ENCODE data around the gene TP53I11. TPM values are rescaled to one million over a fixed set of nuclear protein-coding genes. Genes with fewer than 3 reads are reported as not detected.
A peak's percentile ranks its signal among the peaks of the same experiment; 100 is the strongest.

TP53I11 gene
- total RNA-seq, 1 experiment from 2014 or later: 42.4 TPM

DNA sequence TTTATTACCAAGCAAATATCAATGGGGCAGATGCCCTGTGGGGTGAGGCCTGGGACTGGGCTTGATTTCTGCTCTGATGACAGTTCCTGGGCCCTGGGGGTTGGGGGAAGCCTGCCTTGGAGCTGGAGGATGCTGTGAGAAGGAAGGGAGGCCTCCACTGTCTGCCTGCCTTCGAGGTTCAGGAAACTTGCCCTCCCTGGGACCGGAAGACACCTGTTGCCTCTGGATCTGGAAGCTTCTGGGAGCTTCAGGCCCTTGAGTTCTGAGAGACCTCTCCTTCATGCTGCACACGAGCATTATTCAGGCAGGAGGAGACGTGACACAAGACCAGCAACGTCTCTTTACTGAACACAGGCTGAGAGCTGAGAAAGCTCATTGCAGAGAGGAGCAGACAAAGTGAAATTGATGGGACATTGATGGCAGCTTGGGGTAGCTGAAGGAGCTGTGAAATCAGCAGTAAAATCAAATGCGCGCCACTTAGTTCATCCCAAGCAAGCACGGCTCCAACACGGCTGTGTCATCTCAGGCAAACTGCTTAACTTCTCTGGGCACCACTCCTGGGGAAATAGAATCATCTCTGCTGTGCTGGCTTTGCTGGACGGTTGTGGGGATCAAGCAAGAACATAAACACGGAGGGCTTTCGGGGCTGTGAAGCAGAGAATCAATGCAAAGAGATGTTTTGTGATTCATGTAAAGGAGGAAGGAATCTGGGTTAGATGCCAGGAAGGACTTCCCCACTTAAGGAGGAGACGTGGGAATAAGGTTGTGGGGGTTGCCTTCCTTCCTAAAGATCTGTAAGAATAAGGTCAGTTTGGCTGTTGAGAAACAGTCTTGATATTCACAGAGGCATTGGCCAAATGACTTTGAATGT is 64.5 kb downstream of the TP53I11 start (continued):
- TF ChIP-seq ZNF396 (CRISPR knock-in tag; IDR thresholded peaks at IDR 0.05; ENCODE audit: borderline replicate concordance): no peak
- no peak for TF ChIP-seq RORB (CRISPR knock-in tag; IDR thresholded peaks at IDR 0.05)
- no peak for TF ChIP-seq E2F5 (CRISPR knock-in tag; IDR thresholded peaks at IDR 0.05)
- TF ChIP-seq ZNF263 (CRISPR knock-in tag; IDR thresholded peaks at IDR 0.05; ENCODE audit: low read depth): no peak
- TF ChIP-seq ZNF219 (CRISPR knock-in tag; IDR thresholded peaks at IDR 0.05; ENCODE audit: borderline replicate concordance): no peak
- no peak for TF ChIP-seq SMAD3 (CRISPR knock-in tag; IDR thresholded peaks at IDR 0.05; ENCODE audit: borderline replicate concordance)
- no peak for TF ChIP-seq OVOL2 (CRISPR knock-in tag; IDR thresholded peaks at IDR 0.05; ENCODE audit: borderline replicate concordance)
- no peak for TF ChIP-seq TEAD1 (CRISPR knock-in tag; IDR thresholded peaks at IDR 0.05)
- TF ChIP-seq, protein P1, sequence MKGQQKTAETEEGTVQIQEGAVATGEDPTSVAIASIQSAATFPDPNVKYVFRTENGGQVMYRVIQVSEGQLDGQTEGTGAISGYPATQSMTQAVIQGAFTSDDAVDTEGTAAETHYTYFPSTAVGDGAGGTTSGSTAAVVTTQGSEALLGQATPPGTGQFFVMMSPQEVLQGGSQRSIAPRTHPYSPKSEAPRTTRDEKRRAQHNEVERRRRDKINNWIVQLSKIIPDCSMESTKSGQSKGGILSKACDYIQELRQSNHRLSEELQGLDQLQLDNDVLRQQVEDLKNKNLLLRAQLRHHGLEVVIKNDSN (CRISPR knock-in tag; IDR thresholded peaks at IDR 0.05): no peak

DNA sequence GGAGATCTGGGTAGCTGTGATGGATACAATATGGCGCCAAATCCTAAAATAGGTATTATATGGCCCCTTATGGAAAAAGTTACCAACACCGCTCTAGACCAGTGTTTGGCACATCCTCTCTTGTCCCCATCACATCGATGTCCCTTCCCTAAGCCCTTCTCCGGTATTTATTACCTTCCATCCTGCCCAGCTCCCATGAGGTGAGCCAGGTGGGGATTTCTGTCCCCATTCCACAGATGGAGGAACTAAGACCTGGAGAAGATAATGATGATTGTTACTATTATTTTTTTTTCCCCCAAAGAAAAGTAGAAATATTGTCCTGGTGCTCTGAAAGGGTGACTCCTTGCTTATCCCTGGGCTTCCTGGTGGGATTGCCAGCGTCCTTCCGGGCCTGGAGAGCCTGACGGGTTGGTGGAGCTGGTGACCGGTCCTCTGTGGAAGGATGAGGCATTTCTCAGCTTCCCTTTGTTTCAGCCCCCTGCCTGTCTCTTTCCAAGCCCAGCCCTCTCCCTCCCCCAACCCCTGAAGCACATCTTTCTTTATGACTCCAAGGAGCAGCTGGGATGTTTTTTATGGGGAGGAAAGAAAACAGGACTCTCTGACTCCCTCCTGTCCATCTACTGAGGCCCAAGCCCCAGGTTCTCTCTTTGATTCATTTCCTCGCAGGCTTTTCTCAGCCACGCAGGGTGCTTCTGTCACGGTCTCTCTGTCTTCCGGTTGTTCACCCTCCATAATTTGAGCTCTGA is 65.4 kb downstream of the TP53I11 start:
- H3K27me3 Mint-ChIP-seq (ENCODE audit: low read depth): no peaks in the 10 kb centered on the region
- TF ChIP-seq ZNF219 (CRISPR knock-in tag; IDR thresholded peaks at IDR 0.05; ENCODE audit: borderline replicate concordance): no peak
- TF ChIP-seq PRDM15 (CRISPR knock-in tag; IDR thresholded peaks at IDR 0.05): peak; percentile 60; the same call in 1 of the 2 replicates
- TF ChIP-seq SMAD3 (CRISPR knock-in tag; IDR thresholded peaks at IDR 0.05; ENCODE audit: borderline replicate concordance): no peak
- H3K36me3 Mint-ChIP-seq: no peaks in the 10 kb centered on the region
- ATAC-seq (no peak), DNase-seq (ENCODE audit: low spot score) (no peak)
- H3K4me3 Mint-ChIP-seq: no peak overlapping the region
- CTCF ChIA-PET: interaction anchor here (0.9 to 2.8 kb wide), 9 partner anchors 9 to 361 kb away, joined by 3 to 11 read pairs (median 4); no protein-coding TSS in a partner anchor
- peaks cover 39% of the 10 kb centered on the region for H3K4me1 Mint-ChIP-seq
- no peaks in the 10 kb centered on the region for H3K9me3 Mint-ChIP-seq
- POLR2A ChIA-PET: no interaction called here
- no peak overlapping the region; the same call in 1 of the 2 replicates for H3K27ac Mint-ChIP-seq

- ATAC-seq (no peak), DNase-seq (ENCODE audit: low spot score) (no peak)
- Mint-ChIP-seq H3K27ac (no peak overlapping the region), H3K9me3 (no peaks in the 10 kb centered on the region), H3K36me3 (no peaks in the 10 kb centered on the region), H3K27me3 (ENCODE audit: low read depth) (no peaks in the 10 kb centered on the region), H3K4me3 (no peak overlapping the region), H3K4me1 (peaks cover 39% of the 10 kb centered on the region)
- POLR2A ChIA-PET: no interaction called here
- CTCF ChIA-PET: interaction anchor here (1.3 to 2.2 kb wide), 2 partner anchors 27 to 360 kb away, joined by 3 to 11 read pairs; no protein-coding TSS in a partner anchor
- TF ChIP-seq, protein P2, sequence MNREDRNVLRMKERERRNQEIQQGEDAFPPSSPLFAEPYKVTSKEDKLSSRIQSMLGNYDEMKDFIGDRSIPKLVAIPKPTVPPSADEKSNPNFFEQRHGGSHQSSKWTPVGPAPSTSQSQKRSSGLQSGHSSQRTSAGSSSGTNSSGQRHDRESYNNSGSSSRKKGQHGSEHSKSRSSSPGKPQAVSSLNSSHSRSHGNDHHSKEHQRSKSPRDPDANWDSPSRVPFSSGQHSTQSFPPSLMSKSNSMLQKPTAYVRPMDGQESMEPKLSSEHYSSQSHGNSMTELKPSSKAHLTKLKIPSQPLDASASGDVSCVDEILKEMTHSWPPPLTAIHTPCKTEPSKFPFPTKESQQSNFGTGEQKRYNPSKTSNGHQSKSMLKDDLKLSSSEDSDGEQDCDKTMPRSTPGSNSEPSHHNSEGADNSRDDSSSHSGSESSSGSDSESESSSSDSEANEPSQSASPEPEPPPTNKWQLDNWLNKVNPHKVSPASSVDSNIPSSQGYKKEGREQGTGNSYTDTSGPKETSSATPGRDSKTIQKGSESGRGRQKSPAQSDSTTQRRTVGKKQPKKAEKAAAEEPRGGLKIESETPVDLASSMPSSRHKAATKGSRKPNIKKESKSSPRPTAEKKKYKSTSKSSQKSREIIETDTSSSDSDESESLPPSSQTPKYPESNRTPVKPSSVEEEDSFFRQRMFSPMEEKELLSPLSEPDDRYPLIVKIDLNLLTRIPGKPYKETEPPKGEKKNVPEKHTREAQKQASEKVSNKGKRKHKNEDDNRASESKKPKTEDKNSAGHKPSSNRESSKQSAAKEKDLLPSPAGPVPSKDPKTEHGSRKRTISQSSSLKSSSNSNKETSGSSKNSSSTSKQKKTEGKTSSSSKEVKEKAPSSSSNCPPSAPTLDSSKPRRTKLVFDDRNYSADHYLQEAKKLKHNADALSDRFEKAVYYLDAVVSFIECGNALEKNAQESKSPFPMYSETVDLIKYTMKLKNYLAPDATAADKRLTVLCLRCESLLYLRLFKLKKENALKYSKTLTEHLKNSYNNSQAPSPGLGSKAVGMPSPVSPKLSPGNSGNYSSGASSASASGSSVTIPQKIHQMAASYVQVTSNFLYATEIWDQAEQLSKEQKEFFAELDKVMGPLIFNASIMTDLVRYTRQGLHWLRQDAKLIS (CRISPR knock-in tag; IDR thresholded peaks at IDR 0.05; ENCODE audit: borderline replicate concordance): no peak
- TF ChIP-seq RELA (CRISPR knock-in tag; IDR thresholded peaks at IDR 0.05; ENCODE audit: borderline replicate concordance) (no peak), ZBTB21 (CRISPR knock-in tag; IDR thresholded peaks at IDR 0.05; ENCODE audit: borderline replicate concordance) (no peak), E2F5 (CRISPR knock-in tag; IDR thresholded peaks at IDR 0.05) (no peak), OVOL2 (CRISPR knock-in tag; IDR thresholded peaks at IDR 0.05; ENCODE audit: borderline replicate concordance) (no peak)
Measured at GRCh38 chr11:44884056-44884455, 66.6 kb downstream of the TP53I11 start.
